GM18508 (cell line): ENCODE measurements around the gene INTS13.
"Not testable (repeated sequence)": the region's sequence is repeated elsewhere in the genome, so short reads cannot be mapped to it uniquely, and the experiment has no call there.

Experiments
- ATAC-seq: cut with Tn5 transposase; IDR thresholded peaks from one replicate; pipeline ENCODE4 v1.9.1; 2021; ENCODE audit warnings: moderate number of reproducible peaks; ENCODE audit not compliant: insufficient read depth, unreplicated experiment

INTS13 gene

GRCh38 chr12:26937863-26938700 lies at the start of gene INTS13, which contains the start of gene FGFR1OP2:
INTS13 (minus strand) TSS chr12:26937981; CDS start chr12:26936803, 1,178 bp downstream.
FGFR1OP2 (plus strand) TSS chr12:26938470; CDS start chr12:26954159, 15,689 bp downstream.
- peak; percentile 56 for ATAC-seq

- no peak for ATAC-seq
Observed at GRCh38 chr12:26982866-26983265, 45.1 kb upstream of the INTS13 start.

DNA sequence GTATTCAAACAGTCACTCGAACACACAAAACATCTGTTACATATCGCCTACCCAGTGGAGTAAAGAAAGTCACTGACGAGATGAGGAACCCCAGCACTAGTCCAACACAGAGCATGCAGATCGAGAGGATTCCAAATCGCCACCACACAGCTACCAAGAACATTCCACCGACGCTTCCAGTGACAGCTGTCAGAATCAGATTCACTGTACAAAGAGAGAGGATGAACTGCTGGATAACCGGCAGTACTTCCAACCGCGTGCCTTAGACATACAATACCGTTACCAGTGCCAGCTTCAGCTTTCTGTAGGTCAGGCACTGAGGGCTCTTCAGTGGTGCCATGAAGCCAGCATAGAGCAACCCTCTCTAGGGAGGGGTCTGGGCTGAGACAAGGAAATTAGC lies 42.0 kb upstream of the INTS13 start:
- ATAC-seq = no peak

DNA sequence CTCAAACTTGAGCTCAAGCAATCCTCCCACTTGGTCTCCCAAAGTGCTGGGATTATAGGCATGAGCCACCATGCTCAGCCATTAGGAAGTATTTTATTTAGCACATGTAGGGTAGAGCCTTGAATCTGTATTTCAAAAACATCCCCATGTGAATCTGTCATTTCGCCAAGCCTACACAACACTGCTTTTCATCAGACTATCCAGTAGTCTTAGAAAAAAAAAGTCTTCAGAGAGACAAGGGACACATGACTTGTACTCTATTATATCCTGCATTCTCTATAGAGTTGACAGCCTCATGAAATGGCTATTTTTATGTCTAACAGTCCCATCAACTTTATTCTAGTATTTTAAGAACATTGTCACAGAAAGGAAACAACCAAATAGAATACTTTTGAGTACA lies 41.0 kb upstream of the INTS13 start:
- ATAC-seq = no peak

GRCh38 chr12:26976687-26977086 lies 38.9 kb upstream of the INTS13 start:
- ATAC-seq = no peak

GRCh38 chr12:26971963-26972362 lies 34.2 kb upstream of the INTS13 start:
- ATAC-seq = peak; percentile 90

- no peak for ATAC-seq
Observed at GRCh38 chr12:26970136-26970535, 32.4 kb upstream of the INTS13 start.

DNA sequence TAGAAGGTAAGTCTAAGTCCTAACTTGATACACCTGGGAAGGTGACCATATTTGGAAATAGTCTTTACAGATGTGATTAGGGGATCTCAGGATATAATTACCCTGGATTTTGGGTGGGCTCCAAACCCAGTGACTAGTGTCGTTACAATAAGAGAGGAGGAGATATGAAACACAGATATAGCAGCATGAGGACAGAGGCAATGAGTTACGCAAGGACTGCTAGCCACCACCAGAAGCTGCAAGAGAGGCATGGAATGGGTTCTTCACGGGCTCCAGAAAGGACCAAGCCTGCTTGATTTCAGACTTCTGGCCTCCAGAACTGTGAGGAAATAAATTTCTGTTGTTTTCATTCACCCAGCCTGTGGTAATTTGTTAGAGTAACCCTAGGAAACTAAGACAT lies 29.1 kb upstream of the INTS13 start:
- no peak for ATAC-seq

DNA sequence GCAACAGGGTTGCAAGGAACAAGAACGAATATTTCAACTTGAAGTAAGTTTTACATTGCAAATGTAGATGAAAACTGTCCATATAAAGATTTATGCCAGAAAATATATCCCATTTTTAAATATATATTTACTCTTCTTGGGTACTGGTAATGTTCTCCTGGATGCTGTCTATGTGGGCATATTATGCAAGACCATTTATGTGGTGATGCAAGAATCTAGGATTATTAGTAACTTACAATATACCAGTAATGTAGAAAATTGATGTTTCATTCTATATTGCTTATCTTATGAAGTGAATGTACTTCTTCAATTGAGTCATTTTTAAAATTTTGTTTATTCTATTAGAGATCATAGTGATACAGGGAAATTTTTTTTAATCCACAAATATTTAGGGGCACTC lies 25.6 kb upstream of the INTS13 start:
- ATAC-seq = no peak

DNA sequence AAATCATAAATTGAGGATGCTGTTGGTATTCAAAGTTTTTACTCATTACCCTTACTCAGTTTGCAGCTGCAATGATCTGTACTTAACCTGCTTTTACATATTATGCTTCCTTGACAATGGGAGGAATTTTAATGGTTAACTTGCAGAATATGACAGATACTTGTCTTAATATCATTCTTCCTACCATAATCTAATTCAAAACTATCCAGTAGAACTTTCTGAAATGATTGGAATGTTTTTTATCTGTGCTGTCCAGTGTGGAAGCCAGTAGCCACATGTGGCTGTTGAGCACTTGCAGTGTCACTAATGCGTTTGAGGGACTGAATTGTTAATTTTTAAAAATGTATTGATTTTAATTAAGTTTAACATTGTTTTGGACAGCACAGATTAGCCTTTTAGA lies 24.0 kb upstream of the INTS13 start:
- no peak for ATAC-seq

DNA sequence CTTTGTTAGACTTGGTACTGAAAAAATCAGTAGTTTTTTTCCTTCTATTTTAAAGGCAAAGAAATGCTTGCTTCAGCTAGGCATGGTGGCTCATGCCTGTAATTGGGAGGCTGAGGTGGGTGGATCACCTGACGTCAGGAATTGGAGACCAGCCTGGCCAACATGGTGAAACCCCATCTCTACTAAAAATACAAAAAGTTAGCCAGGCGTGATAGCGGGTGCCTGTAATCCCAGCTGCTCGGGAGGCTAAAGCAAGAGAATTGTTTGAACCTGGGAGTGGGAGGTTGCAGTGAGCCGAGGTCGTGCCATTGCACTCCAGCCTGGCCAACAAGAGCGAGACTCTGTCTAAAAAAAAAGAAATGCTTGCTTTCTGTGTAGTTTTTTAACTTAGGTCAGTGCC lies 23.6 kb upstream of the INTS13 start:
- not testable (repeated sequence) for ATAC-seq

- ATAC-seq = no peak
Observed at GRCh38 chr12:26954027-26954426, 16.2 kb upstream of the INTS13 start.

DNA sequence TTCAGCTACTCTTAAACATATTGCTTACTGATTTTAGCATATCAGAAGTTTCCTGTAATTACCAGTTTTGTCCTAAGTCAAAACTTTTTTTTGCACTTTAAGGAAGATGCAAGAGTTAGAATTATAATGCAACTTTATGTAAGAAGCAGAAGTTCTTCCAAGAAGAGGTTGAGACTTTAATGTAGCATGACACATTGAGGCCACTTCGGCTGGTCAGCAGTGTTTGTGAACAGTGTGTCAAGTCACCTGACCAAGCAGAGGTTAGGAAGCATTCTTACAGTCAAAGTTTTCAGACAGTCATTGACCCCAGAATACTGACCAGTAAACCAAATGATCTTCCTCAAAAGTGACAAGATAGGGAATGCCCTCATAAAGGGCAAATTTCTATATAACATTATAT lies 15.7 kb upstream of the INTS13 start:
- no peak for ATAC-seq

DNA sequence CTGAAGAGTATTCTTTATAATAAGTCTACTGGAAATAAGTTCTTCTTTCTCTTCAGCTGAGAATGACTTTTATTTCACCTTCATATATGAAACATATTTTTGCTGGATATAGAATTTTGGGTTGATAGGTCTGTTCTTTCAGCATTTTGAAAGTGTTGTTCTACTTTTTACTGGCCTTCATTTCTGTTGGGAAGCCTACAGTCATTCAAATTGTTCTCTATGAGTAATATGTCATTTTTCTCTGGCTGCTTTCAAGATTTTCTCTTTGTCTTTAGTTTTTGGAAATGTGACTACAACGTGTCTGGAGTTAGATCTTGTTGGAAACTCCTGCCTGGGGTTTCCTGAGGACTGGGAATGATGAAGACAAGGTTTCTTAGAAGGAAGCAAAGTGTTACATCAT lies 10.5 kb upstream of the INTS13 start:
- no peak for ATAC-seq

DNA sequence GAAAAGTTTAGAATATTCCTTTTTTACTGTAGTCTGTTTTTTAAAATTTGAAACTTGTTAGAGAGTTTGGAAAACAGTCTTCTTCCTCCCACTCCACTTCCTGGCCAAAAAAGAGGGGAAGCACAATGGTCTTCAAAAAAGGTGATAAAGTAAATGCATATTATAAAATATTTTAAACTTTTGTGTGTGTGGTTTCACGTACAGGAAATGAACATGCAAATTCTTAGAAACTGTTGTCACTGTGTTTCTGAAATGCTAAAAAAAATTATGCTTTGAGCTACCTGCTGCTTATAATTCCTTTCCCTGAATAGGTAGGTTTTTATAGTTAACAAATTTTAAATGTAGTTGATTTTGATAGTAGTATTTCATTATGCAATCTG lies 3.4 kb upstream of the INTS13 start:
- ATAC-seq = no peak

DNA sequence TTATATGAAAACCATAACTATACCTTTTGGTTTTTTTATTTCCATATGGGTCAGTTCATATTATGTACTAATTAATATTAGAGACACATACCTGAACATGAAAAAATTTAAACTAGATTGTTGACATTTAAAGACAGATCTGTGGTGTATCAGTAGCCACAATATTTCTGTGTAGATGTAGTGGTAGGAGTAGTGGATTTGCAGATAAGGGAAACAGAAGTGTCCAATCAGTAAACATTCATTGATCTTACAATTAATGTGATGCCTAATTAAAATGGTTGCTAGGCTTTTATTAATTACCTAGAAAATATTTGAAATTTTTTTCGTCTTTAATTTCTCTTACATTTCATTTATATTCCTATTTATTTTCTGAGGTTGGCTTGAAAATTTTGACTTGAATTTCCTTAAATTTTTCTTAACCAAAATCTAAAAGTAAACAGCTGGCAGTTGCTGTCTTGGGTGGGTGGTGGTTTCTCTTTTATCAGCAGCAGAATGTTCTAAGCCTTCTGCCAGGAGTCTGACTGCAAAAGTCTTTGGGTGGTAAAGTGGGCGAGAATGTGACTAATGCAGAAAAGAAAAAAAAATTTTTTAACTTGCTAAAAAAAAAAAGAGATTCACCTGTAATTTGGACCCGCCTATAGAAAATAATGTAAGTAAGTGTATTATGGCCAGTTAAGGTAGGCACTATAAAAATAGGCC lies 2.9 kb upstream of the INTS13 start:
- no peak for ATAC-seq

DNA sequence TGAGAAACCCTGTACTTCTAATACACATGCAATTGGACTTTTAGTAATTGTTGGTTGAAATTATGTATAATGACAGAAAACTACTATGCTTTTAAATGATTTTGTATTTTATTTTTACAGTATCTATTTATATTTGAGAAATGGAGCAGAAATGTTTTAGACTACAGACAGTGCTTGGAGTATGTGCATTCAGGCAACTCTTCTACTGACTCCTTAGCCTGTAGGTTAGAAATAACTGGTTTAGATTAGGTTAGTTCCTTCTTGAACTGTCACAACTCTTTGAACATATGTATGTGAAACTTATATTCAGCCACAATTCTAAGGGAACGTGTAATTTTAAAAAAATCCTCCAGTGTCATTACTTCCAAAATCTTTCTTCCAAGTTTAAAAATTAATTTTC lies 2.2 kb upstream of the INTS13 start:
- no peak for ATAC-seq

DNA sequence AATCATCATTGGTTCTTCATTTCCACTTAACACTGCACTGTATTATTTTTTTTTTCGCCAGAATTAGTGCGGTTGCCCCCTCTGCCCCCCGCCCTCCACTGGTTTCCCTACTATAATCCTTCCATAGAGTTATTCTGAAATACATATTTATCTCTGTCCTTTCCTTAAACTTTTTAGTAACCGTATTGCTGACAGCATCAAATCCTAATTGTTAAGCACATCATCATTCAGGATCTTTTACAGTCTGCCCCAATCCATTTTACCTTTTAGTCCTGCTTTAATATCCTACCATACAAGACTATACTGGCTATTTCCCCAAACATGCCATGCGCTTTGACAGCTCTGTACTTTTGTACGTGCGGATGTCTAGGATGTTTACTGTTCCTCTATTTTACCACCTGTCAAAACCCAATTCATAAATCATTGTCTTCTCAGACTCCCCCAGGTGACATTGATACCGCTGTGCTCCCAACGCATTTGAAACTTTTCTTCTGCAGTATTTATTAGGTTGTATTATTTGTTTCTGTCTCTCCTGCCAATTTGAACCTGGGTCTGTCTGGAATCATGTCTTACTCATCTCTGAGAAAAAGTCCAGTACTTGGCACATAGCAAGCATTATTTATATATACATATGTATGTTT lies 1.5 kb upstream of the INTS13 start:
- ATAC-seq = no peak

- ATAC-seq = no peak
Observed at GRCh38 chr12:26938701-26939062, 901 bp upstream of the INTS13 start.

DNA sequence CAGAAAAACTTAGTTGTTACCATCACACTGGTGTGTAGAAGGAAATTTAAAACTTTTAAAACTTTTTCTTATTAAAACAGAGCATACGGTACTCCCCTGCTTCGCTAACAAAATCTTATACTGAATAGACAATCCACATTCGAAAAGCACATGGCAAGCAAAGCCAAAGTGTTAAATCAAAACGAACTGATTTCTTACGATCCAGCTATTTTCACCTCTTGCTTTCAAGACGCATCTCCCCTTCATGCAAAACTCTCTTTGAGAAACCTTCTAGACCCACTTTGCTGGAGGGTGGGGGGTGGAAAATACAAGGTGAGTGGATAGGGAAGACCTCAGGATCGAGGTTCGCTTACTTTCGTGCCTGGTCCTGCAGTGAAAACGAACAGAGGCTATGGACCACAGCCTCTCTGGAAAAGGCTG lies 328 bp downstream of the INTS13 start:
- ATAC-seq = no peak
